ENCODE results near the gene CDH16. TPM values are rescaled to one million over a fixed set of nuclear protein-coding genes. Genes with fewer than 3 reads are reported as not detected.
A peak's percentile ranks its signal among the peaks of the same experiment; 100 is the strongest.

Gene CDH16
- total and polyA plus RNA-seq, 2 of the 13 experiments (the other 11 are each of a cell fraction or from before 2014, with no cell fraction given) = 2.7 to 3.9 TPM

DNA sequence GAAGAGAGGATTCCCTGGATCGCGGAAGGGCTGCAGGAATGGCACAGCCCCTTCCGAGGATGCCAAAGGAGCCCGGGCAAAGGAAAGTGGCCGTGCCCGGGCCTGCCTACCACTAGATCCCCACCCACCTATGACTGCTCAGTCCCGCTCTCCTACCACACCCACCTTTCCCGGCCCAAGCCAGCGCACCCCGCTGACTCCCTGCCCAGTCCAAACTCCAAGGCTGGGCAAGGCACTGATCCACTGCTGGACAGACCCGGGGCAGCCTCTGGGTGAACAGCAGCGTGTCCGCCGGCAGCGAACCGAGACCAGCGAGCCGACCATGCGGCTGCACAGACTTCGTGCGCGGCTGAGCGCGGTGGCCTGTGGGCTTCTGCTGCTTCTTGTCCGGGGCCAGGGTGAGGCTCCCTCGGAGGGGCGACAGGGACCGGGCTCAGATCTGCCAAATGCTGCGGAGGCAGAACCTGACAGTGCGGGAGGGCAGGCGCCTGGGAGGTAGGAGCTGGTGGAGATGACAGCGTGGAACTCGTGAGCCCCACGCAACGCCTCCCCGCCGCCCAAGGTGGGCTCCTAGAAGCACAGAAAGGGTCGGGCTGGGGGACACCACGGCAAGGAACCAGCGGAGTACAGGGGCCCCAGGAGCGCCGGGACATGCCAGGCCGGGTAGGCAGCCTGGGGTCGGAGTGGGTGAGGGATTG lies 16.8 kb upstream of the CDH16 start, which contains the start of gene CES2 (continued):
- TF ChIP-seq ZNF570 (CRISPR knock-in tag; IDR thresholded peaks at IDR 0.05; ENCODE audit: borderline replicate concordance) (no peak), KLF15 (CRISPR knock-in tag; IDR thresholded peaks at IDR 0.05; ENCODE audit: borderline replicate concordance) (peak; percentile 90; the same call in 1 of the 2 replicates), ZFAT (CRISPR knock-in tag; conservative IDR thresholded peaks at IDR 0.05) (peak; percentile 44; the same call in 1 of the 2 replicates), MIER2 (CRISPR knock-in tag; IDR thresholded peaks at IDR 0.05) (peak; percentile 41; the same call in 1 of the 2 replicates), RAD21 (CRISPR knock-in tag; IDR thresholded peaks at IDR 0.05) (no peak), FOSL1 (CRISPR knock-in tag; IDR thresholded peaks at IDR 0.05; ENCODE audit: borderline replicate concordance) (no peak), U2AF1 (optimal IDR thresholded peaks at IDR 0.05; ENCODE audit: low read depth, low read length) (no peak), DPF2 (CRISPR knock-in tag; IDR thresholded peaks at IDR 0.05; ENCODE audit: borderline replicate concordance, low read depth) (no peak), ZNF781 (CRISPR knock-in tag; IDR thresholded peaks at IDR 0.05; ENCODE audit: borderline replicate concordance, not compliant biosample characterization) (no peak), ZNF337 (CRISPR knock-in tag; IDR thresholded peaks at IDR 0.05; ENCODE audit: borderline replicate concordance, low read depth) (no peak), ZBTB7B (CRISPR knock-in tag; IDR thresholded peaks at IDR 0.05) (peak; percentile 87; the same call in 1 of the 2 replicates), CTCF (CRISPR knock-in tag; IDR thresholded peaks at IDR 0.05) (peak; percentile 35; the same call in 1 of the 2 replicates), AGO2 (optimal IDR thresholded peaks at IDR 0.05; ENCODE audit: low read depth, low read length) (peak; percentile 90), ZNF619 (CRISPR knock-in tag; IDR thresholded peaks at IDR 0.05) (peak; percentile 96; the same call in 1 of the 2 replicates), RBFOX2 (IDR thresholded peaks at IDR 0.05; ENCODE audit: low read depth, low read length) (peak; percentile 91), ZNF20 (CRISPR knock-in tag; IDR thresholded peaks at IDR 0.05) (no peak), ZNF343 (CRISPR knock-in tag; IDR thresholded peaks at IDR 0.05) (no peak), ZNF354B (CRISPR knock-in tag; IDR thresholded peaks at IDR 0.05) (0 out of 2 replicates have a peak, but pooled peaks have one; percentile 57), ZNF562 (CRISPR knock-in tag; IDR thresholded peaks at IDR 0.05; ENCODE audit: borderline replicate concordance) (no peak)
- TF ChIP-seq, protein P1, sequence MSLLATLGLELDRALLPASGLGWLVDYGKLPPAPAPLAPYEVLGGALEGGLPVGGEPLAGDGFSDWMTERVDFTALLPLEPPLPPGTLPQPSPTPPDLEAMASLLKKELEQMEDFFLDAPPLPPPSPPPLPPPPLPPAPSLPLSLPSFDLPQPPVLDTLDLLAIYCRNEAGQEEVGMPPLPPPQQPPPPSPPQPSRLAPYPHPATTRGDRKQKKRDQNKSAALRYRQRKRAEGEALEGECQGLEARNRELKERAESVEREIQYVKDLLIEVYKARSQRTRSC (CRISPR knock-in tag; IDR thresholded peaks at IDR 0.05; ENCODE audit: low read depth) = no peak
- TF ChIP-seq, protein P2, sequence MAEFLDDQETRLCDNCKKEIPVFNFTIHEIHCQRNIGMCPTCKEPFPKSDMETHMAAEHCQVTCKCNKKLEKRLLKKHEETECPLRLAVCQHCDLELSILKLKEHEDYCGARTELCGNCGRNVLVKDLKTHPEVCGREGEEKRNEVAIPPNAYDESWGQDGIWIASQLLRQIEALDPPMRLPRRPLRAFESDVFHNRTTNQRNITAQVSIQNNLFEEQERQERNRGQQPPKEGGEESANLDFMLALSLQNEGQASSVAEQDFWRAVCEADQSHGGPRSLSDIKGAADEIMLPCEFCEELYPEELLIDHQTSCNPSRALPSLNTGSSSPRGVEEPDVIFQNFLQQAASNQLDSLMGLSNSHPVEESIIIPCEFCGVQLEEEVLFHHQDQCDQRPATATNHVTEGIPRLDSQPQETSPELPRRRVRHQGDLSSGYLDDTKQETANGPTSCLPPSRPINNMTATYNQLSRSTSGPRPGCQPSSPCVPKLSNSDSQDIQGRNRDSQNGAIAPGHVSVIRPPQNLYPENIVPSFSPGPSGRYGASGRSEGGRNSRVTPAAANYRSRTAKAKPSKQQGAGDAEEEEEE (CRISPR knock-in tag; IDR thresholded peaks at IDR 0.05; ENCODE audit: borderline replicate concordance) = no peak
- TF ChIP-seq, protein P3, sequence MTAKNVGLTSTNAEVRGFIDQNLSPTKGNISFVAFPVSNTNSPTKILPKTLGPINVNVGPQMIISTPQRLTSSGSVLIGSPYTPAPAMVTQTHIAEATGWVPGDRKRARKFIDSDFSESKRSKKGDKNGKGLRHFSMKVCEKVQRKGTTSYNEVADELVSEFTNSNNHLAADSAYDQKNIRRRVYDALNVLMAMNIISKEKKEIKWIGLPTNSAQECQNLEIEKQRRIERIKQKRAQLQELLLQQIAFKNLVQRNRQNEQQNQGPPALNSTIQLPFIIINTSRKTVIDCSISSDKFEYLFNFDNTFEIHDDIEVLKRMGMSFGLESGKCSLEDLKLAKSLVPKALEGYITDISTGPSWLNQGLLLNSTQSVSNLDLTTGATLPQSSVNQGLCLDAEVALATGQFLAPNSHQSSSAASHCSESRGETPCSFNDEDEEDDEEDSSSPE (CRISPR knock-in tag; IDR thresholded peaks at IDR 0.05) = peak; percentile 64
- TF ChIP-seq, protein P4, sequence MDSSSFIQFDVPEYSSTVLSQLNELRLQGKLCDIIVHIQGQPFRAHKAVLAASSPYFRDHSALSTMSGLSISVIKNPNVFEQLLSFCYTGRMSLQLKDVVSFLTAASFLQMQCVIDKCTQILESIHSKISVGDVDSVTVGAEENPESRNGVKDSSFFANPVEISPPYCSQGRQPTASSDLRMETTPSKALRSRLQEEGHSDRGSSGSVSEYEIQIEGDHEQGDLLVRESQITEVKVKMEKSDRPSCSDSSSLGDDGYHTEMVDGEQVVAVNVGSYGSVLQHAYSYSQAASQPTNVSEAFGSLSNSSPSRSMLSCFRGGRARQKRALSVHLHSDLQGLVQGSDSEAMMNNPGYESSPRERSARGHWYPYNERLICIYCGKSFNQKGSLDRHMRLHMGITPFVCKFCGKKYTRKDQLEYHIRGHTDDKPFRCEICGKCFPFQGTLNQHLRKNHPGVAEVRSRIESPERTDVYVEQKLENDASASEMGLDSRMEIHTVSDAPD (CRISPR knock-in tag; IDR thresholded peaks at IDR 0.05) = peak; percentile 64; the same call in 1 of the 2 replicates

Measured in HepG2 (cell line).